Stomach (tissue), 4 donors: ENCODE data around the gene ZNF581.

Experiments used
- CTCF ChIP-seq, 7 experiments: fragments of 450-650 bp in 4 of 7; fragments of 200-600 bp in 3 of 7; sonication (generic) in 3 of 7; IDR thresholded peaks; one replicate each; pipeline ENCODE4 v1.5.1; 2016 to 2019; ENCODE audit warnings: antibody characterized with exemption in 7 of 7, control low read depth in 2 of 7, mild to moderate bottlenecking in 1 of 7
- POLR2AphosphoS5 ChIP-seq, 3 donors: sonication (generic); formaldehyde crosslinking; IDR thresholded peaks; one replicate each; pipeline ENCODE4 v1.6.1; 2016; ENCODE audit warnings: antibody characterized with exemption in 3 of 3

GRCh38 chr19:55601084-55601483 is 42.4 kb upstream of the ZNF581 start:
- TF ChIP-seq CTCF (IDR thresholded peaks at IDR 0.05) (no peak), POLR2AphosphoS5 (IDR thresholded peaks at IDR 0.05) (no peak)
